Endometrial microvascular endothelial cells (primary cell): ENCODE measurements around the gene CYS1. TPM values are rescaled to one million over a fixed set of nuclear protein-coding genes. Genes with fewer than 3 reads are reported as not detected.
"Not testable (repeated sequence)": the region's sequence is repeated elsewhere in the genome, so short reads cannot be mapped to it uniquely, and the experiment has no call there.

Experiments
- in situ Hi-C: cut with HindIII; loops from 2 replicates; pipeline ENCODE4 v1.10.0; 2017; ENCODE audit warnings: low sequenced_read_pairs, low pct_unique_long_range_greater_than_20kb; ENCODE audit errors: inconsistent ontology term
- total RNA-seq: library from RNA; depleted of rRNA; stranded (reverse); fragments of >200 nt; gene quantifications from one replicate; pipeline ENCODE4 v1.2.3, GENCODE V29; 2015; ENCODE audit errors: inconsistent ontology term

CYS1 gene
- total RNA-seq, 1 donor from 2014 or later = not detected

DNA sequence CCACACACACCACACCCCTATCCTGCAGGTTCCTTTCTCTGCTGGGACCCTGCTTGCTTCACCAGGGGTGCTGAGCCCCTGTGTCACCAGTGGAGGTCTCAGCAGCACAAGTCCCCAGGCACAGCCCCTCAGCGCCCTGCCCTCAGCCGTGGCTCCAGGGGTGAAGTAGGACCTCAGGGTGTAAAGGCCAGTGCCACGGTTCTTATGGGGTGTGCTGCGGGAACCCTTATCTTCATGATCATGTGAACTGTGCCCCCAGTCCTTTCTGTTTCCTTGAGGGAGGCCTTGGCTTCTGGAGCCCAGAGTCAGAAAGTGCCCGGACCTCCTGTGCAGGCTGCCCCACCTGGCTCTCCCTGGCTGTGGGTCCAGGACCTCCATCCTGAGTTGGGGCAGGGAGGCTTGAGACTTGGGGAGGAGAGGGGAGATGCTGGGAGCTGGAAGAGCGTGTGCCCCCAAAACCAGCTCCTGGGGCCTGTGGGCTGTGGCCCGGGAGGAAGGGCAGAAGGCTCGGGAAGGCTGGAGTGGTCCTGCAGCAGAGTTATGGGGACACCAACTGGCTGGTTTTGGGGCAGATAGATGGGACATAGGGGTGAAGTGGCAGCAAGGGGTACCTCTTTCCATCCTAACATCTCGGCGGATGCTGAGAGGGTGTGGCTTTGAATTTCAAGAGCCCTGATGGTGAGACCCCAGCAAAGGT, 57.1 kb downstream of the CYS1 start:
- in situ Hi-C loops = no loop called here

DNA sequence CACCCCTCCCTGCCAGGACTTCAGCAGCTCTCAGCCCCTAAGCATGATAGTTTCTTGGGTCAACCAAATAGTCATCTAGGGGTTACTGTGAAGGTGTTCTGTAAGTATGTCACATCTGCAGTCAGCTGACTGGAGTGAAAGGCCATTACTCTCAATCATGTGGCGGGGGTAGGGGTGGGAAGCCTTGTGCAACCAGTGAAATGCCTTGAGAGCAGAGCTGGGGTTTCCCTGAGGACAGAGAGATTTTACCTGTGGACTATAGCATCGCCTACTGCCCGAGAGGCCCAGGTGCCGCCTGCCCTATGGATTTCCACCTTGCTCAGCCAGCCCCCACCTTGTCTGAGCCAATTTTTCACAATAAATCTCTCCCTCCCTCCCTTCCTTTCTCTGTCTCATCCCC, 57.8 kb downstream of the CYS1 start:
- in situ Hi-C loops = no loop called here

DNA sequence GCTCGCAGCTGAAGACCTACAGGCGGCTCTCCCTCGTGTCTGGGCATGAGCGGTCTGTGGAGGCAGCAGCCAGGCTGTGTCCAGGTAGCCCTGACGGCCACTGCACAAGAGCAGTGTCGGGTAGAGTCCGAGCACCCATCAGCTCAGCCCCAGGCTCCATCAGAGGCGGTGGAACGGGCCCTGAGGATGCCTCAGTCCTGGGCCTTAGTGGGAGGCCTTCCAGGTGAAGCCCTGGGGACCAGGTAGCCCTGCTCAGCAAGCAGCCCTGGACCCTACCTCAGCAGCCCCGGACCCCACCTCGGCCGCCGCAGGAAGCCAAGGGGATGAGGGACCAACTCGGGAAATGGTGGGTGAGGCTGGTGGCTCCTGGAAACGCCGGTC, 58.2 kb downstream of the CYS1 start:
- in situ Hi-C loops = no loop called here

DNA sequence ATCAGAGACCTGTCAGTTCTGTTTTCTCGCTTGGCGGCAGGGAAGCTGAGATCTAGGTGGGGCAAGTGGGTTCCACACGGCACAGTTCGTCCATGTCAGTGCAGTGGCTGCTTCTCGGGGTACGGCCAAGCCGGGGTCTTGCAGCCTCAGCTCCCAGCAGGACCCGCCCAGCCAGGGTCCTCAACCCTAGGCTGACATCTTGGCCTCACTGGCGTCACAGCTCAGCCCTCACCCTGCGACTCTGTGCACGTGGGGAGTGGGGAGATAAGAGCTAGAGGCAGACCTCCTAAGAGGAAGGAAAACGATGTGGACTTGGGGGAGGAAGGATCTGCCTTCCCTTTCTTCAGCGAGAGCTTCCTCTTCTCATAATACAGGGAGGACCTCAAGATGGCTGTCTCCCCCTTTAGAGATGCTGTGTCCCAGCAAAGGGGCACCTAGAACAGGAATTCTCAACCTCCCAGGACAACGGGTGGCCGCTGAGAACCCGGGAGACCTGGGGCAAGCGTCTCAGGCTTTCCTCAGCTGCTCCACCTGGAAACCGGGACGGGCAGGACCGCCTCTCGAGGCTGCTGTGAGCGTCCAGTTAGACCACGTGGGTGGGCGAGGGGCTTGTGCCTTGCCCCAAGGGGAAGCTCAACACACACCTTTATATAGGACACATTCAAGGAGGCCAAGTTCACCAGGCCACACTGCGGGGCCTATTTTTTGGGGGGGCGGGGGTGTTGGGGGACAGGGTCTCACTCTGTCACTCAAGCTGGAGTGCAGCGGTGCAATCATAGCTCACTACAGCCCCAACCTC, 60.4 kb downstream of the CYS1 start:
- in situ Hi-C loops = no loop called here

DNA sequence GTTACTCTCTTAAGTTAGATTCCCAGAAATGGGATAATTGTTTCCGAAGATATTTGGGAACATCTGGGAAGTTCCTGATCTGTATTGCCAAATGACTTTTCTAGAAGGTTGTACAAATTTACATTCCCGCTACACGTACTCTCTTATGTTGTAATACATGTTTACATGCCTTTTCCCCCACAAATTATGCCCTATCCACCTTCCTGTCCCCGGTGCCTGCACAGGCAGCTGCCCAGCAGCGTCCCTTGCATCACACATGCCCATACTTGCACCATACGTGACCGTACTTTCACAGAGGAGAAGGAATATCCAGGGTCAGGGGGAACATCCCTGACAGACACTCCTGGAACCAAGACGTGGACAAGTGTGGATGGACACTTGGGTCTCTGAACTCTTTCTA, 61.0 kb downstream of the CYS1 start:
- in situ Hi-C loops = no loop called here

DNA sequence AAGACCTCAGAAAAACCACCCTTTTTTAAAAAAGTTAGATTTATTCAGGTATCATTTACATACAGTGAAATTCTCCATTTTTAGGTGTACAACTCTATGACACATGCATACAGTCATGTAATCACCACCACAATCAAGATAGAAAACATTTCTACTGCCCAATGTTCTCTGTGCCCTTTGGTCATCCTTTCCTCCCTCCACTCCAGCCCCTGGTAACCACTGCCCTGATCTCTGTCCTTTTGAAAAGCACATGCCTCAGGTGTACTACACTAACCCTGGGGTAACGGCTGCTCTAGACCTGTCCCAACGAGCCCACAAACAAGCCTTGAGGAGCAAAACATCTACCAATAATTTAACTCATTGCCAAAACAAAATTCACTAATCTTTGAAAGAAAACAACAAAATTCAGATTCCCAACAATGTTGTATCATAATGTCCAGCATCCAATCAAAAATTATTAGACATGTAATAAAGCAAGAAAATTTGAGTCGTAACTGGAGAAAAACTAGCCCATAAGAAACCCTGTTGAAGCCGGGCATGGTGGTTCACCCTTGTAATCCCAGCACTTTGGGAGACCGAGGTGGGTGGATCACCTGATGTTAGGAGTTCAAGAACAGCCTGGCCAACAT, 62.8 kb downstream of the CYS1 start:
- in situ Hi-C loops = no loop called here

DNA sequence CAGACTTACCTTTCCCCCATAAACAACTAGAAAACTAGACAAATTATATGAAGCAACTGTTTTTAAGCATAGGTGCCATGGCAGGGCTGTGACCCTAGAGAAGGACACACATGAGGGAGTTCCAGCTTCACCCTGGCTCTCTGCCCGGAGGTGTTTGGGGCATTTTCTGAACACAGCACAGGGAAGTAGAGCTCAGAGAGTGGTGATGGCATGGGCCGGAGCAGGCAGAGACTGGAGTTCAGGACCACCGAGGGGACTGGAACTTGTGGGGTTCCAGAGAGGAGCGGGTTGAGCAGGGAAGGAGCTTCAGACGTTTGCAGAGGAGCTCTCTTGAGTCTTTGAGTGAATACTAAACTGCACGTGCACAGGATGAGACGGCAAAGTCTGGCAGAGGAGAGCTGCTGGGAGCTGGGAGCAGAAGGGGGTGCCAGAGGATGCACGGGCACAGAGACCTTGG, 63.4 kb downstream of the CYS1 start:
- in situ Hi-C loops = no loop called here

DNA sequence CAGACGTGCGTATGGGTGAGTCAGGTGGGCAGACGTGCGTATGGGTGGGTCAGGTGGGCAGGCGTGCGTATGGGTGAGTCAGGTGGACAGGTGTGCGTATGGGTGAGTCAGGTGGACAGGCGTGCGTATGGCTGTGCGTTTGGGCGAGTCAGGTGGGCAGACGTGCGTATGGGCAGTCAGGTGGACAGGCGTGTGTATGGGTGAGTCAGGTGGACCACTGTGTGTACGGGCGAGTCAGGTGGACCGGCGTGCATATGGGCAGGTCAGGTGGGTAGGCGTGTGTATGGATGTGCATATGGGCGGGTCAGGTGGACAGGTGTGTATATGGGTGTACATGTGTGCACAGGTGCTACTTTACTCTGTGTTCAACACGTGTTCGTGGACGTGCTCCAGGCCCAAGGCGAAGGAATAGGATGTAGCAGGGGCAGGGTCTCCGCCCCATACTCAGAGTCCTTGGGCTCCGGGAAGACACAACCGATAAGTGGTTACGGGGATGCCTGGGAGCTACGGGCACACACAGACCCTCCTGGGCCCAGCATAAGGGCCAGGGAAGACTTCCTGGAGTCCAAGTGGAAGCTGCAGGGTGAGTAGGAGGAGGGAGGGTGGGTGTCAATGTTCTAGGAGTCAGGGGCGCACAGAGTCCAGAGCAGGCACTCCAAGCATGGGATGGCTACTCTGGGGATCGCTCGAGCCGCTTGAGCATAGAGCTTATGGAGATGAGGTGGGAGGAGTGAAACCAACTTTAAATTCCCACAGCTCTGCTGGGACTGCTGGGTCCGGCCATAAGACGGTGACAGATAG, 64.0 kb downstream of the CYS1 start:
- in situ Hi-C loops = no loop called here

DNA sequence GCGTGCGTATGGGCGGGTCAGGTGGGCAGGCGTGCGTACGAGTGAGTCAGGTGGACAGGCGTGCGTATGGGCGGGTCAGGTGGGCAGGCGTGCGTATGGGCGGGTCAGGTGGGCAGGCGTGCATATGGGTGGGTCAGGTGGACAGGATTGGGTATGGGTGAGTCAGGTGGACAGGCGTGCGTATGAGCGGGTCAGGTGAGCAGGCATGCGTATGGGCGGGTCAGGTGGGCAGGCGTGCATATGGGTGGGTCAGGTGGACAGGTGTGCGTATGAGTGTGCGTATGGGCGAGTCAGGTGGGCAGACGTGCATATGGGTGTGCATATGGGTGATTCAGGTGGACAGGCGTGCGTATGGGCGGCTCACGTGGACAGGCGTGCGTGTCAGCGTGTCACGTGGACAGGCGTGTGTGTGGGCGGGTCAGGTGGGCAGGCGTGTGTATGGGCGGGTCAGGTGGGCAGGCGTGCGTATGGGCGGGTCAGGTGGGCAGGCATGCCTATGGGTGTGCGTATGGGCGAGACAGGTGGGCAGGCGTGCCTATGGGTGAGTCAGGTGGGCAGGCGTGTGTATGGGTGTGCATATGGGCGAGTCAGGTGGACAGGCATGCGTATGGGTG, 64.7 kb downstream of the CYS1 start:
- in situ Hi-C loops = not testable (repeated sequence)

DNA sequence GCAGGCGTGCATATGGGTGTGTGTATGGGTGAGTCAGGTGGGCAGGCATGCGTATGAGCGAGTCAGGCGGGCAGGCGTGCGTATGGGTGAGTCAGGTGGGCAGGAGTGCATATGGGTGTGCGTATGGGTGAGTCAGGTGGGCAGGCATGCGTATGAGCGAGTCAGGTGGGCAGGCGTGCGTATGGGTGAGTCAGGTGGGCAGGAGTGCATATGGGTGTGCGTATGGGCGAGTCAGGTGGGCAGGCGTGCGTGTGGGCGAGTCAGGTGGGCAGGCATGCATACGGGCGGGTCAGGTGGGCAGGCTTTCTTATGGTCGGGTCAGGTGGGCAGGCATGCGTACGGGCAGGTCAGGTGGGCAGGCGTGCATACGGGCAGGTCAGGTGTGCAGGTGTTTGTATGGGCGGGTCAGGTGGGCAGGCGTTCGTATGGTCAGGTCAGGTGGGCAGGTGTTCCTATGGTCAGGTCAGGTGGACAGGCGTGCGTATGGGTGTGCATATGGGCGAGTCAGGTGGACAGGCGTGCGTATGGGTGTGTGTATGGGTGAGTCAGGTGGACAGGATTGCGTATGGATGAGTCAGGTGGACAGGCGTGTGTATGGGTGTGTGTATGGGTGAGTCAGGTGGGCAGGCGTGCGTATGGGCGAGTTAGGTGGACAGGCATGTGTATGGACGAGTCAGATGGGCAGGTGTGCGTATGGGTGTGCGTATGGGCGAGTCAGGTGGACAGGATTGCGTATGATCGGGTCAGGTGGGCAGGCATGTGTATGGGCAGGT, 65.6 kb downstream of the CYS1 start:
- in situ Hi-C loops = no loop called here

DNA sequence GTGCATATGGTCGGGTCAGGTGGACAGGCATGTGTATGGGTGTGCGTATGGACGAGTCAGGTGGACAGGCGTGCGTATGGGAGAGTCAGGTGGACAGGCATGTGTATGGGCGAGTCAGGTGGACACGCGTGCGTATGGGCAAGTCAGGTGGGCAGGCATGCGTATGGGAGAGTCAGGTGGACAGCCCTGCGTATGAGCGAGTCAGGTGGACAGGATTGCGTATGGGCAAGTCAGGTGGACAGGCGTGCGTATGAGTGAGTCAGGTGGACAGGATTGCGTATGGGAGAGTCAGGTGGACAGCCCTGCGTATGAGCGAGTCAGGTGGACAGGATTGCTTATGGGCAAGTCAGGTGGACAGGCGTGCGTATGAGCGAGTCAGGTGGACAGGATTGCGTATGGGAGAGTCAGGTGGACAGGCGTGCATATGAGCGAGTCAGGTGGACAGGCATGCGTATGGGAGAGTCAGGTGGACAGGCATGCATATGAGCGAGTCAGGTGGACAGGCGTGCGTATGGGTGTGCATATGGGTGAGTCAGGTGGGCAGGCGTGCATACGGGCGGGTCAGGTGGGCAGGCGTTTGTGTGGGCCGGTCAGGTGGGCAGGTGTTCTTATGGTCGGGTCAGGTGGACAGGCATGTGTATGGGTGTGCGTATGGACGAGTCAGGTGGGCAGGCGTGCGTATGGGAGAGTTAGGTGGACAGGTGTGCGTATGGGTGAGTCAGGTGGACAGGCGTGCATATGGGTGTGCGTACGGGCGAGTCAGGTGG, 66.4 kb downstream of the CYS1 start:
- in situ Hi-C loops = not testable (repeated sequence)

DNA sequence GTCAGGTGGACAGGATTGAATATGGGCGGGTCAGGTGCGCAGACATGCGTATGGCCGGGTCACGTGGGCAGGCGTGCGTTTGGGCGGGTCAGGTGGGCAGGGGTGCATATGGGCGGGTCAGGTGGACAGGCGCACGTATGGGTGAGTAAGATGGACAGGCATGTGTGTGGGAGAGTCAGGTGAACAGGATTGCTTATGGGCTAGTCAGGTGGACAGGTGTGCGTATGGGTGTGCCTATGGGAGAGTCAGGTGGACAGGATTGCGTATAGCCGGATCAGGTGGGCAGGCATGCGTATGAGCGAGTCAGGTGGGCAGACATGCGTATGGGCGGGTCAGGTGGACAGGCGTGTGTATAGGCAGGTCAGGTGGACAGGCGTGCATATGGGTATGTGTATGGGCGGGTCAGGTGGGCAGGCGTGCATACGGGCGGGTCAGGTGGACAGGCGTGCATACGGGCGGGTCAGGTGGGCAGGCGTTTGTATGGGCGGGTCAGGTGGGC, 67.2 kb downstream of the CYS1 start:
- in situ Hi-C loops = no loop called here

DNA sequence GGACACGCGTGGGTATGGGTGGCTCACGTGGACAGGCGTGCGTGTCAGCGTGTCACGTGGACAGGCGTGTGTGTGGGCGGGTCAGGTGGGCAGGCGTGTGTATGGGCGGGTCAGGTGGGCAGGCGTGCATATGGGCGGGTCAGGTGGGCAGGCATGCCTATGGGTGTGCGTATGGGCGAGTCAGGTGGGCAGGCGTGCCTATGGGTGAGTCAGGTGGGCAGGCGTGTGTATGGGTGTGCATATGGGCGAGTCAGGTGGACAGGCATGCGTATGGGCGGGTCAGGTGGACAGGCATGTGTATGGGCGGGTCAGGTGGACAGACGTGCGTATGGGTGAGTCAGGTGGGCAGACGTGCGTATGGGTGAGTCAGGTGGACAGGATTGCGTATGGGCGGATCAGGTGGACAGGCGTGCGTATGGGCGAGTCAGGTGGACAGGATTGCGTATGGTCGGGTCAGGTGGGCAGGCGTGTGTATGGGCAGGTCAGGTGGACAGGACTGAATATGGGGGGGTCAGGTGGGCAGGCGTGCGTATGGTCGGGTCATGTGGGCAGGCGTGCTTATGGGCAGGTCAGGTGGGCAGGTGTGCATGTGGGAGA, 67.7 kb downstream of the CYS1 start:
- in situ Hi-C loops = not testable (repeated sequence)

DNA sequence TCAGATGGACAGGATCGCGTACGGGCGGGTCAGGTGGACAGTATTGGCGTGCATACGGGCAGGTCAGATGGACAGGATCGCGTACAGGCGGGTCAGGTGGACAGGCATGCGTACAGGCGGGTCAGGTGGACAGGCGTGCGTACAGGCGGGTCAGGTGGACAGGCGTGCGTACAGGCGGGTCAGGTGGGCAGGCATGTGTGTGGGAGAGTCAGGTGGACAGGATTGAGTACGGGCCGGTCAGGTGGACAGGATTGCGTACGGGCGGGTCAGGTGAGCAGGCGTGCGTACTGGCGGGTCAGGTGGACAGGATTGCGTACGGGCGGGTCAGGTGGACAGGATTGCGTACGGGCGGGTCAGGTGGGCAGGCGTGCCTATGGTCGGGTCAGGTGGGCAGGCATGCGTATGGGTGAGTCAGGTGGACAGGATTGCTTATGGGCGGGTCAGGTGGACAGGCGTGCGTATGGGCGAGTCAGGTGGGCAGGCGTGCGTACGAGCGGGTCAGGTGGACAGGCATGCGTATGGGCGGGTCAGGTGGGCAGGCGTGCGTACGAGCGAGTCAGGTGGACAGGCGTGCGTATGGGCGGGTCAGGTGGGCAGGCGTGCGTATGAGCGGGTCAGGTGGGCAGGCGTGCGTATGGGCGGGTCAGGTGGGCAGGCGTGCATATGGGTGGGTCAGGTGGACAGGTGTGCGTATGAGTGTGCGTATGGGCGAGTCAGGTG, 68.4 kb downstream of the CYS1 start:
- in situ Hi-C loops = not testable (repeated sequence)

DNA sequence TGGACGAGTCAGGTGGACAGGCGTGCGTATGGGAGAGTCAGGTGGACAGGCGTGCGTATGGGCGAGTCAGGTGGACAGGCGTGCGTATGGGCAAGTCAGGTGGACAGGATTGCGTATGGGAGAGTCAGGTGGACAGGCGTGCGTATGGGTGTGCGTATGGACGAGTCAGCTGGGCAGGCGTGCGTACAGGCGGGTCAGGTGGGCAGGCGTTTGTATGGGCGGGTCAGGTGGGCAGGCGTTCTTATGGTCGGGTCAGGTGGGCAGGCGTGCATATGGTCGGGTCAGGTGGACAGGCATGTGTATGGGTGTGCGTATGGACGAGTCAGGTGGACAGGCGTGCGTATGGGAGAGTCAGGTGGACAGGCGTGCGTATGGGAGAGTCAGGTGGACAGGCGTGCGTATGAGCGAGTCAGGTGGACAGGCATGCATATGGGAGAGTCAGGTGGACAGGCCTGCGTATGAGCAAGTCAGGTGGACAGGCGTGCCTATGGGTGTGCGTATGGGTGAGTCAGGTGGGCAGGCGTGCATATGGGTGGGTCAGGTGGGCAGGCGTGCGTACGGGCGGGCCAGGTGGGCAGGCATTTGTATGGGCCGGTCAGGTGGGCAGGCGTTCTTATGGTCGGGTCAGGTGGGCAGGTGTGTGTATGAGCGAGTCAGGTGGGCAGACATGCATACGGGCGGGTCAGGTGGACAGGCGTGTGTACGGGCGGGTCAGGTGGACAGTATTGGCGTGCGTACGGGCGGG, 69.2 kb downstream of the CYS1 start:
- in situ Hi-C loops = not testable (repeated sequence)
